ENCODE measurements around the gene CHIC2.

Gene CHIC2

GRCh38 chr4:53962516-53963225 is 101.7 kb downstream of the CHIC2 start:
- Histone ChIP-seq H3K4me1 (ENCODE audit: insufficient read depth, low read length) (no peaks in the 10 kb centered on the region), H3K36me3 (ENCODE audit: insufficient read depth, low read length) (no peaks in the 10 kb centered on the region), H3K27ac (ENCODE audit: low read depth, low read length) (no peak overlapping the region), H3K4me3 (ENCODE audit: low read depth in 1 of 2, low read length in 2 of 2) (no peak overlapping the region), H3K27me3 (ENCODE audit: control insufficient read depth in 1 of 2, insufficient read depth in 2 of 2, low read length in 2 of 2) (no peaks in the 10 kb centered on the region), H3K9me3 (ENCODE audit: low read length) (no peaks in the 10 kb centered on the region), H3K9ac (ENCODE audit: low read length) (no peak overlapping the region)

GRCh38 chr4:53961351-53961750 is 103.1 kb downstream of the CHIC2 start:
- Histone ChIP-seq H3K27me3 (ENCODE audit: control insufficient read depth in 1 of 2, insufficient read depth in 2 of 2, low read length in 2 of 2) (no peaks in the 10 kb centered on the region), H3K36me3 (ENCODE audit: insufficient read depth, low read length) (no peaks in the 10 kb centered on the region), H3K4me1 (ENCODE audit: insufficient read depth, low read length) (no peaks in the 10 kb centered on the region), H3K9me3 (ENCODE audit: low read length) (no peaks in the 10 kb centered on the region), H3K4me3 (ENCODE audit: low read depth in 1 of 2, low read length in 2 of 2) (no peak overlapping the region), H3K9ac (ENCODE audit: low read length) (no peak overlapping the region), H3K27ac (ENCODE audit: low read depth, low read length) (no peak overlapping the region)

- no peaks in the 10 kb centered on the region for H3K9me3 ChIP-seq (ENCODE audit: low read length)
- H3K36me3 ChIP-seq (ENCODE audit: insufficient read depth, low read length), result no peaks in the 10 kb centered on the region
- H3K4me1 ChIP-seq (ENCODE audit: insufficient read depth, low read length), result no peaks in the 10 kb centered on the region
- no peak overlapping the region for H3K4me3 ChIP-seq (ENCODE audit: low read depth in 1 of 2, low read length in 2 of 2)
- no peak overlapping the region for H3K9ac ChIP-seq (ENCODE audit: low read length)
- no peak overlapping the region for H3K27ac ChIP-seq (ENCODE audit: low read depth, low read length)
- no peaks in the 10 kb centered on the region for H3K27me3 ChIP-seq (ENCODE audit: control insufficient read depth in 1 of 2, insufficient read depth in 2 of 2, low read length in 2 of 2)
These were observed 103.6 kb downstream of the CHIC2 start for GRCh38 chr4:53960843-53961242.

Measured in muscle layer of colon (tissue), 2 donors.